Activated naive CD4-positive, alpha-beta T cell treated with anti-CD3 and anti-CD28 coated beads for 36 hours (primary cell): Measurements from ENCODE around the gene KLRC2. TPM values are rescaled to one million over a fixed set of nuclear protein-coding genes. Genes with fewer than 3 reads are reported as not detected.
"Not testable (repeated sequence)": the region's sequence is repeated elsewhere in the genome, so short reads cannot be mapped to it uniquely, and the experiment has no call there.

Source experiments
- CTCF ChIA-PET: fragments of 350-600 bp; sonication (Branson Sonifier 250); formaldehyde crosslinking; loops from one replicate; lab custom pipeline; 2021; ENCODE audit warnings: antibody characterized with exemption; lab: Charles Lee
- DNase-seq: peaks from one replicate; pipeline ENCODE4 v3.0.0-alpha.2; 2020
- H3K27ac Mint-ChIP-seq: one replicate; pipeline ENCODE4 v1.8.0; 2021; ENCODE audit warnings: mild to moderate bottlenecking, mixed read lengths
- H3K27me3 Mint-ChIP-seq: one replicate; pipeline ENCODE4 v1.8.0; 2021; ENCODE audit warnings: low read depth, mixed read lengths
- H3K36me3 Mint-ChIP-seq: one replicate; pipeline ENCODE4 v1.8.0; 2021; ENCODE audit warnings: low read depth, mixed read lengths
- H3K4me1 Mint-ChIP-seq: one replicate; pipeline ENCODE4 v1.8.0; 2021; ENCODE audit warnings: low read depth, mixed read lengths
- H3K4me3 Mint-ChIP-seq: one replicate; pipeline ENCODE4 v1.8.0; 2021; ENCODE audit warnings: mild to moderate bottlenecking, moderate library complexity, mixed read lengths
- H3K9me3 Mint-ChIP-seq: one replicate; pipeline ENCODE4 v1.8.0; 2021; ENCODE audit warnings: mixed read lengths
- intact Hi-C: fragments of 100-400 bp; cut with micrococcal nuclease; formaldehyde crosslinking; loops from one replicate; pipeline ENCODE4 v1.15.1; 2023
- total RNA-seq, 2 experiments: library from RNA; stranded (reverse); gene quantifications; one replicate each; pipeline ENCODE4 v1.2.3, GENCODE V29; 2021

The KLRC2 gene
- total RNA-seq, 2 experiments from 2014 or later = not detected

DNA sequence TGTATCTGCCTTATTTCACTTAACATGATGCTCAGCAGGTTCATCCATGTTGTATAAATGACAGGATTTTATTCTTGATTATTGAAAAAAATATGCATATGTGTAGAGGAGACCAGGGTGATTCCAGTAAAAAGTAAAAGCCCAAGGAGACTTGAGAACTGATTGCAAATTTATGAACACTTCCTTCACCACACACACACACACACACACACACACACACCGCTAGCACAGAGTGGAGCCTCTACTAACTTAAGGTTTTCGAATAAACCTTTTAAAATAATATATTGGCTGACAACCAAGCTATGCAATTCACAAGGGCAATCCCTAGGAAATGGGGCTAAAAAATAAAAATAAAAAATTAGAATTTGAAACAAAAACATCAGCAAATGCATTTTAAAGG, 37.6 kb downstream of the KLRC2 start:
- Mint-ChIP-seq H3K9me3 (no peaks in the 10 kb centered on the region), H3K4me1 (no peaks in the 10 kb centered on the region), H3K4me3 (no peak overlapping the region), H3K27me3 (peaks cover 8% of the 10 kb centered on the region), H3K36me3 (no peaks in the 10 kb centered on the region), H3K27ac (no peak overlapping the region)
- intact Hi-C loops = no loop called here
- CTCF ChIA-PET = no interaction called here
- no peak for DNase-seq

GRCh38 chr12:10397296-10397695, 38.5 kb downstream of the KLRC2 start:
- Mint-ChIP-seq H3K27ac (no peak overlapping the region), H3K9me3 (no peaks in the 10 kb centered on the region), H3K27me3 (peaks cover 10% of the 10 kb centered on the region), H3K36me3 (no peaks in the 10 kb centered on the region), H3K4me3 (no peak overlapping the region), H3K4me1 (no peaks in the 10 kb centered on the region)
- no peak for DNase-seq
- intact Hi-C loops = no loop called here
- CTCF ChIA-PET = no interaction called here

DNA sequence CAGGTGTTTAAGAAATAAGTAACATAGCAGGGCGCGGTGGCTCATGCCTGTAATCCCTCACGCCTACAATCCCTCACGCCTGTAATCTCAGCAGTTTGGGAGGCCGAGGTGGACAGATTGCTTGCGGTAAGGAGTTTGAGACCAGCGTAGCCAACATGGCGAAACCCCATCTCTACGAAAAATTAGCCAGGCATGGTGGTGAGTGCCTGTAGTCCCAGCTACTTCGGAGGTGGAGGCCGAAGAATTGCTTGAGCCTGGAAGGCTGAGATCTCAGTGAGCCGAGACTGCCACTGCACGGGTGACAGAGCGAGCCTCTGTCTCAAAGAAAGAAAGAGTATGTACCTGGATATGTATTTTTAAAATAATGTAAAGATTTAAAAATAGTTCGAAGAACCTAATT, 39.6 kb downstream of the KLRC2 start:
- CTCF ChIA-PET, intact Hi-C loops, H3K36me3 Mint-ChIP-seq, H3K27ac Mint-ChIP-seq, H3K4me3 Mint-ChIP-seq, DNase-seq, H3K9me3 Mint-ChIP-seq, H3K4me1 Mint-ChIP-seq, H3K27me3 Mint-ChIP-seq: not testable (repeated sequence)

GRCh38 chr12:10395390-10395998, 40.3 kb downstream of the KLRC2 start:
- CTCF ChIA-PET = no interaction called here
- Mint-ChIP-seq H3K36me3 (no peaks in the 10 kb centered on the region), H3K27me3 (peaks cover 10% of the 10 kb centered on the region), H3K4me1 (peaks cover 2% of the 10 kb centered on the region), H3K27ac (no peak overlapping the region), H3K9me3 (no peaks in the 10 kb centered on the region), H3K4me3 (no peak overlapping the region)
- no peak for DNase-seq
- intact Hi-C loops = no loop called here

DNA sequence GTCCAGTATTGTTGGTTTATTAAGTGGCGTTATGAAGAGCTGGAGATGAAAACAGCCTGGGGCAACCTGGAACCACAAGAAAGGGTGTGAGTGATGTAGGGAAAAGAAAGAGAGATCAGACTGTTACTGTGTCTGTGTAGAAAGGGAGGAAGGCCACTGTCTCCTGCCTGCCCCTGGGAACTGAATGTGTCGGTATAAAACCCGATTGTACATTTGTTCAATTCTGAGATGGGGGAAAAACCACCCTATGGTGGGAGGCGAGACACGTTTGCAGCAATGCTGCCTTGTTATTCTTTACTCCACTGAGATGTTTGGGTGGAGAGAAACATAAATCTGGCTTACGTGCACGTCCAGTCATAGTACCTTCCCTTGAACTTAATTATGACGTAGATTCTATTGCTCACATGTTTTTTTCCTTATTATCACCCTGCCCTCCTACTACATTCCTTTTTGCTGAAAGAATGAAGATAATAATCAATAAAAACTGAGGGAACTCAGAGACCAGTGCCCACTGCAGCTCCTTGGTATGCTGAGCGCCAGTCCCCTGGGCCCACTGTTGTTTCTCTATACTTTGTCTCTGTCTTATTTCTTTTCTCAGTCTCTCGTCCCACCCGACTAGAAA, 41.2 kb downstream of the KLRC2 start:
- CTCF ChIA-PET, intact Hi-C loops, DNase-seq, H3K27ac Mint-ChIP-seq, H3K27me3 Mint-ChIP-seq, H3K4me3 Mint-ChIP-seq, H3K36me3 Mint-ChIP-seq, H3K9me3 Mint-ChIP-seq, H3K4me1 Mint-ChIP-seq: not testable (repeated sequence)

DNA sequence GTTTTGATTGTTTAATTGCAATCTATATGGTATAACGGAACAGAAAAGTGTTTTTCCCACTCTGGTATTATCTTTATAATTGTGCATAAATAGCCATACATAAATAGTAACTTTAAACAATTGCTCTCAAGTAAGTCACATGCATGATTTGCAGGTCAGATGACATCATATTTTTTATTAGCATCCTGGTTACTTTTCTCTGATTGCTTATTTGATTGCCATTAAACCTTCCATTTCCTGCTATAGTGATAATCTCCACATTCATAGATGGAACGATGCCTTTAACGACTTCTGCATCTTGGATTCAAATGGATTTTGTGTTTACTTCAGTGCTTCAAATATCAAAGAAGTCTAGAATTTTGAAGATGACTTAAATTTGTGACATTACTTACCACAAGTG, 42.5 kb downstream of the KLRC2 start:
- Mint-ChIP-seq H3K36me3 (no peaks in the 10 kb centered on the region), H3K27me3 (peaks cover 10% of the 10 kb centered on the region), H3K4me3 (no peak overlapping the region), H3K9me3 (no peaks in the 10 kb centered on the region), H3K4me1 (peaks cover 8% of the 10 kb centered on the region), H3K27ac (no peak overlapping the region)
- CTCF ChIA-PET = no interaction called here
- intact Hi-C loops = no loop called here
- no peak for DNase-seq

GRCh38 chr12:10392394-10392930, 43.3 kb downstream of the KLRC2 start:
- Mint-ChIP-seq H3K4me3 (no peak overlapping the region), H3K4me1 (peaks cover 8% of the 10 kb centered on the region), H3K36me3 (no peaks in the 10 kb centered on the region), H3K27me3 (peaks cover 7% of the 10 kb centered on the region), H3K27ac (no peak overlapping the region), H3K9me3 (no peaks in the 10 kb centered on the region)
- CTCF ChIA-PET = interaction anchor here (0.6 kb wide), 1 partner anchor 806 kb away, joined by 3 read pairs; no protein-coding TSS in a partner anchor
- DNase-seq = no peak
- intact Hi-C loops = no loop called here

- H3K4me1 Mint-ChIP-seq, CTCF ChIA-PET, H3K27ac Mint-ChIP-seq, H3K36me3 Mint-ChIP-seq, intact Hi-C loops, H3K27me3 Mint-ChIP-seq, DNase-seq, H3K4me3 Mint-ChIP-seq, H3K9me3 Mint-ChIP-seq: not testable (repeated sequence)
Measured at GRCh38 chr12:10390991-10391390, 44.8 kb downstream of the KLRC2 start.

DNA sequence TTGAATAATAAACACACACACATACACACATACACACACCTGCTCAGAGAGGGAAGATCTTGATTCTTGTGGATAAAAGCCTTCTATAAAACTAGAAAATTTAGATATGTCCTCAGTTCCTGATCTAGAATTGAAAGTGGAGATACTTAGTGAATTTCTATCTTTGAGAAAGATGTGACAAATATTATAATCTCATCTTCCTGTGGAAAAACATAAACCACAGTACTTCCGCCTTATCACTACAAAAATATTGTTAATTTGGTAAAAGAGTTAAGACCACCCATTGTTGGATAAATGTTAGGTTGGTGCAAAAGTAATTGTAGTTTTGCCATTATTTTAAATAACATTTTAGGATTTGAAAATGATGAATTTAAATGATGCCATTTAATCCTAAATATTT, 45.9 kb downstream of the KLRC2 start, which contains the start of gene KLRK1:
TSS of gene KLRK1 (minus strand) at position 138 of the 400 bp plus-strand sequence. CDS start 1,231 bp downstream, outside the sequence.
- H3K27ac Mint-ChIP-seq = no peak within 1 kb of the TSS
- H3K4me1 Mint-ChIP-seq = peaks cover 8% of the 10 kb centered on the region
- no peaks in the 10 kb centered on the region for H3K36me3 Mint-ChIP-seq
- no peaks in the 10 kb centered on the region for H3K9me3 Mint-ChIP-seq
- no peak within 1 kb of the TSS for H3K4me3 Mint-ChIP-seq
- intact Hi-C loops = no loop called here
- peaks cover 11% of the 10 kb centered on the region for H3K27me3 Mint-ChIP-seq
- CTCF ChIA-PET = no interaction called here
- no peak for DNase-seq

- no peak overlapping the region for H3K27ac Mint-ChIP-seq
- CTCF ChIA-PET = interaction anchor here (1.1 kb wide), 1 partner anchor 69 kb away, joined by 3 read pairs; no protein-coding TSS in a partner anchor
Measured at GRCh38 chr12:10388624-10389413, 47.0 kb downstream of the KLRC2 start.

DNA sequence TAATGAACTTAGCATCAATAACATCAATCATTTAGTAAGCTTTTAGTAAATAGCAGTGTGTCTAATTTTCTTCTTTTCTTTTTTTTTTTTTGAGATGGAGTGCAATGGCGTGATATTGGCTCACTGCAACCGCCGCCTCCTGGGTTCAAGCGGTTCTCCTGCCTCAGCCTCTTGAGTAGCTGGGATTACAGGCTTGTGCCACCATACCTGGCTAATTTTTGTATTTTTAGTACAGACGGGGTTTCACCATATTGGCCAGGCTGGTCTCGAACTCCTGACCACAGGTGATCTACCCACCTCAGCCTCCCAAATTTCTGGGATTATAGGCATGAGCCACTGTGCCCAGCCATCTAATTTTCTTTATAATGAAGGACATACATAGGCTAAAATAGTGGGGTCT, 48.3 kb downstream of the KLRC2 start:
- H3K4me1 Mint-ChIP-seq, H3K27ac Mint-ChIP-seq, DNase-seq, H3K4me3 Mint-ChIP-seq, intact Hi-C loops, H3K9me3 Mint-ChIP-seq, H3K36me3 Mint-ChIP-seq: not testable (repeated sequence)
- peaks cover 12% of the 10 kb centered on the region for H3K27me3 Mint-ChIP-seq
- CTCF ChIA-PET = interaction anchor here (0.6 to 1.1 kb wide), 2 partner anchors 71 to 131 kb away, joined by 3 read pairs; no protein-coding TSS in a partner anchor

More at GRCh38 chr12:10388624-10389413, 47.0 kb downstream of the KLRC2 start:
- intact Hi-C loops = no loop called here
- H3K4me3 Mint-ChIP-seq = no peak overlapping the region
- no peaks in the 10 kb centered on the region for H3K9me3 Mint-ChIP-seq
- no peak for DNase-seq
- no peaks in the 10 kb centered on the region for H3K36me3 Mint-ChIP-seq
- peaks cover 11% of the 10 kb centered on the region for H3K27me3 Mint-ChIP-seq
- H3K4me1 Mint-ChIP-seq = peaks cover 8% of the 10 kb centered on the region

DNA sequence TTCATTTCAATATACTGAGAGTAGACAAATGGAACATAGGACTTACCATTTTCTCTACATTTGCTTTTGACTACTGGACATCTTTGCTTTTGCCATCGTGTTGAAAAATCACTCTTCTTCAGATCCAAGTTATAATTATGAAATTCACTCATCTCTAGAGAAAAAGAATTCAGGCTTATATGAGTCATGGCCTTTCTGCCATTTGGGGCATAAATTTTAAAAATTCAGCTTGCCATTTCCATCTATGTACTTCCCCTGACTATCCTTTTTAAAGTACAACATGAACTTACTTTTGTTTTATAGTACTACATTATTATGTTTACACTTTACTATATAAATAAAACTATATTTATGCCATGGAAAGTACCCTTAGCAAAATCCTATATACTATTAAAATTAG, 49.0 kb downstream of the KLRC2 start:
- DNase-seq = no peak
- Mint-ChIP-seq H3K27me3 (peaks cover 13% of the 10 kb centered on the region), H3K9me3 (no peaks in the 10 kb centered on the region), H3K36me3 (no peaks in the 10 kb centered on the region), H3K4me1 (peaks cover 8% of the 10 kb centered on the region), H3K4me3 (no peak overlapping the region), H3K27ac (no peak overlapping the region)
- intact Hi-C loops = no loop called here
- CTCF ChIA-PET = interaction anchor here (1.0 kb wide), 1 partner anchor 58 kb away, joined by 3 read pairs; no protein-coding TSS in a partner anchor
